GM20431 (cell line): ENCODE measurements around the gene TENM3.

Experiments used
- in situ Hi-C: fragments of 300-500 bp; cut with MseI, MboI; formaldehyde crosslinking; loops from one replicate; pipeline ENCODE4 v1.15.0; 2020; ENCODE audit warnings: low sequenced_read_pairs; ENCODE audit not compliant: unreplicated experiment

Gene TENM3

DNA sequence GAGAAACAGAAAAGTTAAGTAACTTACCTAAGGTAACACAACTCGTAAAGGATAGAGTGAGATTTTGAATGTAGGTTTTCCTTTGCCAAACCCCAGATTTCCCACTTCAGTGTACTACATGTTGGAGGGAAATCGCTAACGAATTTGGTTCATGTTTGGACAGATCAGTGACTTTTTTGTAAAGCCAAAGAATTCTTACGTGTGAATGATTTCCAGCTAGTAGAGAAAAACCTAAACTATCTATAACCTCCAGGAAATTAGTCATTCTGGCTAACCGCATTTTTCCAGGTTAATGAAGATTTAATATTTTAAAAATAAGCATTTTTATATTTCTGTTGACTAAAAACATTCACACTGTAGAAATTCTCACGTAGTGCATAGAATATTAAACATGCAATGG lies 7.2 kb downstream of the TENM3 start:
- in situ Hi-C loops: no loop called here

- in situ Hi-C loops: no loop called here
These were observed 7.9 kb downstream of the TENM3 start for GRCh38 chr4:182251116-182251515.

- in situ Hi-C loops: no loop called here
These were observed 9.0 kb downstream of the TENM3 start for GRCh38 chr4:182252220-182252619.

DNA sequence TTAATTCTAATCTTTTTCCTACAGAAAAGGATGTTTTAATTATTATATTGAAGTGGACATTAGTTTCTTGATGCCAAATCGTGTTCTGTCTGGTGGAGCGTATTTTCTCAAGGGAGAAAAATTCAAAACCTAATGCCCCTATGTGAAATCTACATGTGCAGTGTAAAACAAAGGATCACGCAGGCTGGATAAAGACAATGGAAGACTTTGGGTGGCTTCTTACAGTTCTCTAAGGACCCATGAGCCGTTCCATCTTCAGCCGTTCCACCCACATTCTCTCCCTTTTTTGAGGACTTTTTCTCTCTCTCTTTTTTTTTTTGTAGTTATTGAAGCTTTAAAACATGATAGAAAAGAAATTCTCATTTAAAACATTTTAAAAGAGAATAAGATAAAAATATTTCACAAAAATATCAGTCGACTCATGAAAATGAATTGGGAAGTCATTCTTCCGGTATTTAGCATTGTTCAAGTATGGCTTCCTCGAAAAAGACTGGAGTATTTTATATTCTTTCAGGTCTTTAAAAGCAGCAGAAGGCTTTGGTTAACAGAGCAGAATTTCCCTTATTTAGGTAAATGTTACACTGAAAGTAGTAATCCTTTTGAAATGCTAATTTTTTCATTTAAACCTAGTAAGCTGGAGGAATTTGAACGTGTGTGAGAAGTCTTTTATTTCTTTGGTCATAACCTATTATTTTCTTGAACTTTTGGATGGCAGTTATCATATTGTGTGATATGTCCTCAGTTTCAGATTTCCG lies 11.0 kb downstream of the TENM3 start:
- in situ Hi-C loops: no loop called here

DNA sequence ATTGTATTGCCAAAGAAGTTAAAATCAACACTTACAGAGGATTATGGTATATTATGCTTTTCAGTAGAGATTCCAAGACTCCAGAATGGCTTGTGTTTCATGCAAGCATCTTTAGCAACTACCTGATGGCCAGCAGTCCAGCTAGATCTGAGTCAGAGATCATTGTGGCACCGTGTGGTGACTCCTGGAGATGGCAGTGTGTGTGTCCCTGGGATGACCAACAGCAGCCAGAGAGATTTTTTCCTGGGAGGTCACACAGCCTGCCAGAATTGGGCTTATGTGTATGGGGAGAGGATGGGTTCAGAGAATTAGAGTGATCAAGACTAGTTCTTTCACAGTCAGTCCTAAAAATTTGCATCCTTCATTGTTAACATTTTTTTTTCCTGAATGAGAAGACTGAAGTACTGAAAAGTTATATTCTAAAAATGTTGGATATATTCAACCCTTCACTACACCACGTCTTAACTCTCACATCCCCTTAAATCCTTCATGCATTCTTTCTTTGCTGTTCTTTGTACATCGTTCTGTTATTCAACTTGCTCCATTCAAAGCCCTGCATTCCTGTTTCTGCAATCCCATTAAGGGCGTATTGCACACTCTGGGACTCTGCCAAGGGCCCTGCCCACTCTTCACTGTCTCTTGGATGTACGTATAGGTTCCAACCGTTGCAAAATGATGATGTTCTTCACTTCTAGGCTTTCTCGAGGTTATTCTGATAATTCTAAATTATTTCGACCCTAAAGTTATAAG lies 12.4 kb downstream of the TENM3 start:
- in situ Hi-C loops: no loop called here

GRCh38 chr4:182257016-182257415 lies 13.8 kb downstream of the TENM3 start:
- in situ Hi-C loops: no loop called here

DNA sequence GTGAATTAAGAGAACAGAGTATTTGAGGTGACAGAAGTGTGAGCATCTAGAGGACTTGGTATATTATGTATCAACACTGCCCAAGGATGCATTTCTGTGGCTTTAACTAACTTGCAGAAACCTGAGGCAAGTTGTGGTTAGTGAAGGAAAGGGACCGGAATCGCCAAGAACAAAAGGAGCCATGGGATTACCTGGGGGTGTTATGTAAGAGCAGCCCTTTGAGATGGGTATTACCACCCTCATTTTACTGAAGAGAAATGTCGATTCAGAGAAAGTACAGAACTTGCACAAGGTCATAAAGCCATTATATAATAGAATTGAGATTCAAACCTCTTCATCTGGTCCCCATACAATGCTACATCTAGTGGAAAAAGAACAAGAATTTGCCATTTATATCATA lies 14.3 kb downstream of the TENM3 start:
- in situ Hi-C loops: no loop called here

DNA sequence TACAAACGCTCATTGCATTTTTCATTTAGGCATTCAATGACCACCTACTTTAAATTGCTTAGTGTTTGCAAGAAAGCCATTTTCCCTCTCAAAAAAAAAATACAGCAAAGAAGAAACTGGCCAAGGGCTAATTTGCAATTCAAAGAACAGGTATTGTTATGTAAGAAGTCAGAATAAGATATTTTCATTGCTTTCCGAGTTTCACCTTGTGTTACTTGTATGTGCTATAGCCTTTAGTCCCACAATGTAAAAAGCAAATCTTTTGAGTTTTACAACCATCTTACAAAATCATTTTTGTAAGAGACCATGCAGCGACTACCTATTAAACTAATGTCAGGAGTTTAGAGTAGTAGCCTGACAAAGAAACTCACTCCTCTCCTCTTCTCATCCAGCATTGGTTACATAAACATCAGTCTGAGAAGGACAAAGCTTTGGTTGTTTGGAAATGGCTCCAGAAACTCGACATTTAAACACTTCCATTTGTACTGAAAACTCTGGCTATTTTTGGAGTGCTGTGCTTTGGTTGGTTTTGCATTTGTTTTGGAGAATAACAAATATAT lies 15.3 kb downstream of the TENM3 start:
- in situ Hi-C loops: no loop called here

- in situ Hi-C loops: no loop called here
These were observed 18.5 kb downstream of the TENM3 start for GRCh38 chr4:182261651-182262223.

GRCh38 chr4:182263562-182263961 lies 20.4 kb downstream of the TENM3 start:
- in situ Hi-C loops: no loop called here

GRCh38 chr4:182264139-182264752 lies 21.0 kb downstream of the TENM3 start:
- in situ Hi-C loops: no loop called here

- in situ Hi-C loops: no loop called here
These were observed 22.7 kb downstream of the TENM3 start for GRCh38 chr4:182265881-182266280.

DNA sequence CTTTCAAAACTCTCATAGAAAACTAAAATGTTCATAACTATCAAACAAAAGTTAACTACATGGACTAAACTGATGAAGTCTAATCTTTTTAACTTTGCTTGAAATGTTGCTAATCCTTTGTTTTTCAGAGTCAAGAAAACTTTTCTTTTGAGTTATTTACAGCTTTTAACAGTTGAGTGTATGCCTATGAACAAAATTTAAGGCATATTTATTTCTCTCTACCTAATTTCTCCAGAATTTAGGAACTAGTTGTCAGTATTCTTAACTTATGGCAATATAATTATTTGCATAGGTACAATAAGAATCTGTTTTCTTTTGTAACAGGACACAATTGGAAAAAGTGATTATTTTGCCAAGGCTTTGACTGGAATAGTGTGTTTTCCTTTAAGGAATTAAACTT lies 23.8 kb downstream of the TENM3 start:
- in situ Hi-C loops: no loop called here

GRCh38 chr4:182268966-182269365 lies 25.8 kb downstream of the TENM3 start:
- in situ Hi-C loops: no loop called here

DNA sequence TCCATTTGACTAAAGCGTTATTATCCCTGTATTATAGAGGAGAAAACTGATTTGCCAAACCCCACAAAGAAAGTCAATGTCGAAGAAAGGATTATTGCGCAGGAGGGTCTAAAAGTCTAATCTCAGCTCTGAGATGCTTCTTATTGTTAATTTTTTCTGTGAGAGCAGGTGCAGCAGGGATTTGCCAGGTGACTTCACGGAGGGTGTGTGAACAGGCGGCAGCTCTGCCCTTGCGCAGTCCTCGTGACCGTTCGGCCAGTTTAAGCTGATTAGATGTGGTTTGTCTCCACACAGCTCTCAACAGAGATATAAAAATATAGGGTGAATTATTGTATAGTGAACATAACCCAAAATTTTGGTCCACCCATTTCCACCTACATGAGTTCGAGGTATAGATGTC lies 28.5 kb downstream of the TENM3 start:
- in situ Hi-C loops: no loop called here

DNA sequence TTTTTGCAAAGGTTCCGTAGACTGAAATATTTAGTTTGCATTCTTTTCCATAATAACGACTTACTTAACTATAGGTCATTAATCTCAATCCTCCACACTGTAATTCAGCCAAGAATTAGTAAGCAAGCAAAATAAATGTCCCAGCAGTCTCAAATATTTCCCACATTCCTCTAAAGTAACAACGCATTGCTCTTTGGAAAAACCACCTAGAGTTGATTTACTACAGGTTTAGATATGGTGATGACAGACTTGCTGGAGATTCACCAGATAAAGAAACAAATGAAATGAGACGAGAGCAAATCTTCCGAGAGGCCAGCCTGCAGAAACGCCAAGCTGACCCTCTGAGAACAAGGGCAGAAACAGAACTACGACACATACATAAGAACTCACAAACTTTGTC lies 28.9 kb downstream of the TENM3 start:
- in situ Hi-C loops: no loop called here

GRCh38 chr4:182273191-182273935 lies 30.2 kb downstream of the TENM3 start:
- in situ Hi-C loops: no loop called here

DNA sequence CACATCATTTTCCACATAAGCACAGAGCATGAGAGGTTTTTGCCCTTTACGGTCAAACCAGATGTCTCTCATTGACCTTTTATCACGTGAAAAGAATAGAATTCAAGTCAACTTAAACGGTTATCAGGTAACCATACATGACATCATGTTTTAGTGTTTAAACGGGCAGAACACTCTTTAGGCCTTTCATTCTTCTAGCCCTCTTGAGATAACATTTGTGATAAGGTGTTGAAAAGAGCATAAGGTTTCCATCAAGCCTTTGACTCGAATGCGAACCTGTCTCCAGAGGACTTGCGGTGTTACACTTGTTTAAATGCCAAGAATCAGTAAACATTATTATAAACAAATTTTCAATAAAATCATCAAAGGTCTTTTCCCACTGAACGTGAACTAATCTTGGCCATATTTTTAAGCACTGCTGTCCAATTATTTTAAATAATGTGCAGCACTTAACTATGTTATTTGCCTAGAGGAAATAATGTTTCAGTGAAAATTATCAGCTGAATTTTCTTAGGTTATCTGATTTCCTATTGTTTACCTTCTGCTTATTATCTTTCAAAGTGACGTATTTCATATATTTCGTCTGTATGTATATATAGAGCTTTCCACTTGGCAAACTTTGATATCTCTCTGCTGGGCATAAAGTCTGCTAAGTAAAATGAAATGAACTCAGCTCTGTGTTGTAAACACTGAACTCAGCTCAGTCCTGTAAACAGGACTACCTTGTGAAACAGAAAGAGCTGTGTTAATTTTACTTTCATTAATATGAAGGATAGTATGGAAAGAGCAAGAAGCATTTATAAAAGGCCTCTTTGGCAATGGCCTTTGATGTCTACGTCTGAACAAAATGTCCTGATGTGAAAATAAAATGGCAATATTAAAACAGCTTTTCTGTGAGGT lies 33.3 kb downstream of the TENM3 start:
- in situ Hi-C loops: no loop called here

DNA sequence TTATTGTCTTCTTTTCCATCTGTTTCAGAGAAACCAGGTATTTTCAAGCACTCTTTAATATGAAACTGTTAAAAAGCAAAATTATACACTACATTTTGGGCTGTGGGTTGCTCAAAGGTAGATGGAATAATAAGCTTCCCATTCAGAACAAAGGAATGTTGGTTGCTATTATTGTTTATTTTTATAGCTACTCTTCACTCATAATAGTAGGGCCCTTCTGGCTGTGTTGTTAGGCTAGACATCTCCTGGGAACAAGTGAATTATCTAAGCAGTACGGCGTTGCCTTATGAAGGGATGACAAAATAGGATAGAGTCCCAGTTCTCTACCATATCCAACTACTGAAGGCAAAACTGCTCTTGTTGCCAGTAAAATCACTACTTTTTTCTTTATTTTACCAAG lies 34.2 kb downstream of the TENM3 start:
- in situ Hi-C loops: no loop called here
